ENCODE measurements around the gene CDKN1C.

Gene CDKN1C

DNA sequence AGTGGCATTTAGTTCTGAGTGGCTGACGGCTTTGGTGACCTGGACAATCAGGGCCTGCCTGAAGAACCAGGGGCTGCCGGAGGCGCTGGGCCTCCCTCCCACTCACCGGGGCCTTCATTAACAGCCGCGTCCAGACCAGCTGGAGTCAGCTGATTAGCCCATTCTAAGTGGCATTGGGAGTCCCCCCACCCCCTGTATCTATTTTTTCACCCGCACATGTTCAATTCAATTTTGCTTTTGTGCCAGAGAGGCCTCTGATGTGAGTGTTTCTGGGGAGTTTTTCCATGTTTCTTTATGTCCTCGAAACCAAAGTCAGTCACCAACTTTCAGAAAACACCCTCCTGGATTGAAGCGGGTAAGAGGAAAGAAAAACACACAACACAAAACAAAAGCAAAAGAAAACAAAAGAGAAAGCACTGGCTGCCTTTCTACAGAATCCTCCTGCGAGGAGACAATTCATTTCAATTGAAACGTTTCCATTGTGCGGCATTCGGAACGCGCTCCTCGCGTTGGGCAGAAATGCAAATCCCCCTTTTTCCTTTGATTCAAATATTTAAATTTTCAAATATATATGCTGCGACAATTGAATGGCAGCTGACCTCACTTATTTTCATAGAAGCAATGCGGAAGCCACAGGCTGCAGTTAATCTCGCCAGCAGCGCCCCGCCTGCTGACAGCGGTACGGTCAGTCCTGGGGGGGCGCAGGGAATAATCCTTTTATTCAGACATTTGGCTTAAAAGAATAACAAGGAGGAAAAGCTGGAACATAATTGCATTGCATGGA, 17.7 kb downstream of the CDKN1C start:
- no peak for TF ChIP-seq CTCF (IDR thresholded peaks at IDR 0.05; ENCODE audit: insufficient read depth, low read depth, low read length, missing control alignments)
- H3K4me3 ChIP-seq (ENCODE audit: low read length), result no peak overlapping the region
- DNase-seq (ENCODE audit: low read depth), result no peak

- H3K4me3 ChIP-seq (ENCODE audit: low read length), result no peak overlapping the region
- TF ChIP-seq CTCF (IDR thresholded peaks at IDR 0.05; ENCODE audit: insufficient read depth, low read depth, low read length, missing control alignments), result no peak
- no peak for DNase-seq (ENCODE audit: low read depth)
These were observed 18.4 kb downstream of the CDKN1C start for GRCh38 chr11:2867142-2867541.

- no peak overlapping the region for H3K4me3 ChIP-seq (ENCODE audit: low read length)
- DNase-seq (ENCODE audit: low read depth), result no peak
- no peak for TF ChIP-seq CTCF (IDR thresholded peaks at IDR 0.05; ENCODE audit: insufficient read depth, low read depth, low read length, missing control alignments)
These were observed 19.5 kb downstream of the CDKN1C start for GRCh38 chr11:2865922-2866577.

- TF ChIP-seq CTCF (IDR thresholded peaks at IDR 0.05; ENCODE audit: insufficient read depth, low read depth, low read length, missing control alignments), result no peak
- DNase-seq (ENCODE audit: low read depth), result no peak
- no peak overlapping the region for H3K4me3 ChIP-seq (ENCODE audit: low read length)
These were observed 20.7 kb downstream of the CDKN1C start for GRCh38 chr11:2864901-2865300.

DNA sequence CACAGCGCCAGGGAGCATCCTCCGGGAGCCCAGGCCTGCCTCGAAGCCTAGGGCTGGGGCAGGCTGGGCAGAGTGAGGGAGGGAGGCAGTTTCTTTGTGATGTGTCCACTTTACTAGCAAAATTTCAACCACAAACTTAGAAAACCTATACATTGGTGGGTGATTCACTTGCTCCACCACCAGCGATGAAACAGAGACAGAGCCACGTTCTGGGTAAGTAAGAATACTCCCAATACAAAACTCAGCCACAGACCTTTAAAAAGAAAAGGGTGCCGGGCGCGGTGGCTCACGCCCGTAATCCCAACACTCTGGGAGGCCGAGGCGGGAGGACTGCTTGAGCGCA, 22.3 kb downstream of the CDKN1C start:
- DNase-seq (ENCODE audit: low read depth), result no peak
- no peak for TF ChIP-seq CTCF (IDR thresholded peaks at IDR 0.05; ENCODE audit: insufficient read depth, low read depth, low read length, missing control alignments)
- H3K4me3 ChIP-seq (ENCODE audit: low read length), result no peak overlapping the region

- no peak overlapping the region for H3K4me3 ChIP-seq (ENCODE audit: low read length)
- no peak for DNase-seq (ENCODE audit: low read depth)
- no peak for TF ChIP-seq CTCF (IDR thresholded peaks at IDR 0.05; ENCODE audit: insufficient read depth, low read depth, low read length, missing control alignments)
These were observed 22.9 kb downstream of the CDKN1C start for GRCh38 chr11:2862395-2863275.

All from epithelial cell of esophagus (primary cell).